GM19468 (cell line): ENCODE data around the gene OCIAD1.
A peak's percentile ranks its signal among the peaks of the same experiment; 100 is the strongest.
"Not testable (repeated sequence)": the region's sequence is repeated elsewhere in the genome, so short reads cannot be mapped to it uniquely, and the experiment has no call there.

Experiments
- ATAC-seq: cut with Tn5 transposase; IDR thresholded peaks from one replicate; pipeline ENCODE4 v1.9.1; 2021; ENCODE audit warnings: mild to moderate bottlenecking, moderate library complexity, moderate number of reproducible peaks; ENCODE audit not compliant: unreplicated experiment; ENCODE audit errors: extremely low read depth

Gene OCIAD1, protein sequence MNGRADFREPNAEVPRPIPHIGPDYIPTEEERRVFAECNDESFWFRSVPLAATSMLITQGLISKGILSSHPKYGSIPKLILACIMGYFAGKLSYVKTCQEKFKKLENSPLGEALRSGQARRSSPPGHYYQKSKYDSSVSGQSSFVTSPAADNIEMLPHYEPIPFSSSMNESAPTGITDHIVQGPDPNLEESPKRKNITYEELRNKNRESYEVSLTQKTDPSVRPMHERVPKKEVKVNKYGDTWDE

GRCh38 chr4:48830706-48831531 is at the start of gene OCIAD1:
TSS of gene OCIAD1 (plus strand) at chr4:48831088. CDS start at chr4:48832625, 1,537 bp downstream.
- ATAC-seq, result peak; percentile 99

GRCh38 chr4:48781968-48782367 is 48.9 kb upstream of the OCIAD1 start:
- ATAC-seq, result no peak

DNA sequence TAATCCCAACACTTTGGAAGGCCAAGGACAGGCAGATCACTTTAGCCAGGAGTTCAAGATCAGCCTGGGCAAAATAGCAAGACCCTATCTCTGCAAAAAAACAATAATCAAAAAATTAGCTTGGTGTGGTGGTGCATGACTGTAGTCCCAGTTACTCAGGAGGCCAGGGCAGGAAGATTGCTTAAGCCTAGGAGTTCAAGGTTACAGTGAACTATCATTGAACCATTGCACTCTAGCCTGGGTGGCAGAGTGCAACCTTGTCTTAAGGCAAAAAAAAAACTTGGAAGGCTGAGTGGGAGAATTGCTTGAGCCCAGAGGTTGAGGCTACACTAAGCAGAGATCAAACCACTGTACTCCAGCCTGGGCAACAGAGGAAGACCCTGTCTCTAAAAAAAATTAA is 45.6 kb upstream of the OCIAD1 start:
- no peak for ATAC-seq

DNA sequence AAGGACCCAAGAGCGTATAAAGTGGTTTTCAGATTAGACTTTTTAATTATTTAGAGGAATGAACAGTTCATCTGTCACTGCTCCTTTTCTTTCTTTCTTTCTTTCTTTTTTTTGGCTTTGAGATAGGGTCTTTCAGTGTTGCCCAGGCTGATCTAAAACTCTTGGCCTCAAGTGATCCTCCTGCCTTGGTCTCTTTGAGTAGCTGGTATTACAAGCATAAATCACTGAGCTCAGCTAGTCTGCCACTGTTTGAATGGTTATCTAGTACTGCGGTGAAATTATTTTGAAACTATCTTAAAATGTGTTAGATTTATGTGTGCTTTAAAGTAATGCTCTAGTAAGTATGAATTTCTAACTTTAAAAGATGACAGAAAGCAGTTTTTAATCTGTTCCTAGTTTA is 44.3 kb upstream of the OCIAD1 start:
- no peak for ATAC-seq

DNA sequence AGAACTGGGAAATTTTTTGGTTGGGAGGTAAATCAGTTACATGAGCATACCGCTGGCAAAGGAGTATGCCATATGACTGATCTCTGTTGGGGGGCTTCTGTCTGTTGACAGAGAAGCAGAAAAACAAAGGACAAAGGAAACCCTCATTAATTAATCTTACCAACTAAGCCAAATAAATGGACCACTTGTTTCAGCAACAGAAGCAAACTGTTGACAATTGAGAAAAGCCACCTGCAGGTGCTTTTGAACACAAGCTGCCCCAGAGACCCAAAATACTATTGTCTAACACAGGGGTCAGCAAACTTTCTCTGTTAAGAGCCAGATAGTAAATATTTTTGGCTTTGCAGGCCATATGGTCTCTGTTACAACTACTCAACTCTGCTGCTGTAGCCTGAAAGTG is 43.8 kb upstream of the OCIAD1 start:
- no peak for ATAC-seq

GRCh38 chr4:48790561-48790960 is 40.3 kb upstream of the OCIAD1 start:
- no peak for ATAC-seq

- ATAC-seq, result no peak
Observed at GRCh38 chr4:48791313-48791712, 39.6 kb upstream of the OCIAD1 start.

DNA sequence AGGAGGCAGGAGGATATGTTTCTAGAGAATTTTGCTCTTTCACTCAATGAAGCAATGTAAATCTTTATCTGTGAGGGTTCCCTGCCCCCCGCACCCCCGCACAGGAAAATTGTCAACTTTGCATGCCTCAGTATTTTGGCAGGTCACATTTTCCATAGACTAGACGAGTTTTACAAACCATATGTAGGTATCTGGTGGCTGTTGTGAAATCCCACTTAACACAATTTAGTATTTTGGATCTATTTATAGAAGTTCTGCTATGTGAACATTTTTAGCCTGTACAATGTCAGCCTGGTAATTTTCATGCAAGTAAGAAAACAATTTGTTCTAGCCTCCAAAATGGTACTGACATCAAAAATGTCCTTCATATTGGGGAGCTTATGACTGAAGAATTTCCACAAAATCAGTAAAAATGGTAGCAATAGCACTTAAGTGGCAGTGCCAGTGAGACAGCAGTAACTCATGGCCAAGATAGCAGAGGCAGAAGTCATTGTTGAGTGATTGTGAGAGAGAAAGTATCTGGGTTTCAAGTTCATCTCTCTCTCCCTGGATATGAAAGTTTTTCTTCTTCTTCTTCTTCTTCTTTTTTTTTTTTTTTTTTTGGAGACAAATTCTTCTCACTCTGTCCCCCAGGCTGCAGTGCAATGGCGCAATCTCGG is 38.4 kb upstream of the OCIAD1 start:
- no peak for ATAC-seq

GRCh38 chr4:48795108-48795507 is 35.8 kb upstream of the OCIAD1 start:
- no peak for ATAC-seq

DNA sequence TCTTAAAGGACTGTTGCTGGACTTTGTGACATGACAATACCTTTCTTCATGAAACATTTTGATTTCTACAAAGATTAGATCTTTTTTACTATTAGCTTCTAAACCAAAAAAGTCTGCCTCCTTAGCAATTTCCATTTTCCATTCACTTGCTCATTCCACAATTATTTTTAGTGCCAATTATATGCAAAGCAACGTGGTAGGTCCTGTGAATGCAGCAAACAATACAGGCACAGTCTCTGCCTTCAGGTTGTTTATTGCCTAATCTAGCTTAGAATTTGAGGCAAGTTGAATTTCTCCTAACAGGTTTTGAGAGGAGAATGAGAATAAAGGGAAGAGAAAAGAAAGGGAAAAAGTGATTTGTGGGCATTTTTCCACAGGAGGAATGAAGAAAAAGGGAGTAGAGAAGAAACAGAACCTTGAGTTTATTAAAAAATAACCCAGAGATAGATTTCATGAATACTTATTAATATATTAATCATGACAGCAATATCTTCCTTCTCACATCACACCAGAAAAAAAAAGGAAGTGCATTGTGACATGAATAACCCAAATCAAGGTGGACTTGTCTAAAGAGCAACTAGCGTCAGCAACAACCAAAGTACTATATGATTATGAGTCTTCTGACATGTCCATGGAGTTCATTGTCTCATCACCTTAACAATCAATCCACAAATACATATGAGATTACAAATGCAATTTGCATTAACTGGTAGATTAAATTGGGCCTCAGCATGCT is 34.5 kb upstream of the OCIAD1 start:
- ATAC-seq, result no peak

GRCh38 chr4:48796927-48797679 is 33.8 kb upstream of the OCIAD1 start:
- ATAC-seq, result no peak

DNA sequence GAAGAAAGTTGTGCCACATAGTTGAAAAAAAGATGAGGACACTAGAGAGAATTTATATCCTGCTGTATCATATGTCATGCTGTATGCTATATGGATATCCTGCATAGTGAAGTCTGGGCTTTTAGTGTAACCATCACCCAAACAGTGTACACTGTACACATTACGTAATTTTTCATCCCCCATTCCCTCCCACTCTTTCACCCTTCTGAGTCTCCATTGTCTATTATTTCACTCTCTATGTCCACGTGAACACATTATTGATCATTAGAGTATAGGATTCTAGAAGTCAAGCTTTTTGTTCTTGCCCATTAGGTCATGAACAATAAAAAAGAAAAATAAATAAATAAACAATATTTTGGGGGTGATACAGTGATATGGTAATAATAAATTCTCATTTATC is 32.8 kb upstream of the OCIAD1 start:
- no peak for ATAC-seq

- no peak for ATAC-seq
Observed at GRCh38 chr4:48799157-48799556, 31.7 kb upstream of the OCIAD1 start.

GRCh38 chr4:48800155-48800554 is 30.7 kb upstream of the OCIAD1 start:
- ATAC-seq, result not testable (repeated sequence)

GRCh38 chr4:48801016-48801715 is 29.7 kb upstream of the OCIAD1 start:
- no peak for ATAC-seq

GRCh38 chr4:48804584-48805301 is 26.1 kb upstream of the OCIAD1 start:
- no peak for ATAC-seq

- no peak for ATAC-seq
Observed at GRCh38 chr4:48812866-48813265, 18.0 kb upstream of the OCIAD1 start.

DNA sequence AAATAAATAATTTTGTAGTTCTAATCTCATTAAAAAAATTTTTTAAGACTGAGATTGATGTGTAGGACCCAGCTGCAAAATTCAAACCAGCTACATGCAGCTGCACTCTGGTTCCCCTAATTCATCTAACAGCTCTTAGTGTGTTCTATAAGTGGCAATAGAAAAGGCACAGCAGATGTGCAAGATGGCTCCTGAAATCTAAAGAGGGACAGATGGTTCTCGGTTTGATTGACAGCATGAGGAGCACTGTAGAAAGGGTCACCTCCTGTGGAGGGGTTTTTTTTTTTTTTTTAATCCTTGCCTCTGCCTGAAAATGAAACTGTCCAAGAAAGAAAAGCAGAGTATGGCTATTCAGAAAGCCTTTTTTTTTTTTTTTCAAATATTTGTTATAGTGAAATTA is 16.9 kb upstream of the OCIAD1 start:
- peak; percentile 64 for ATAC-seq

DNA sequence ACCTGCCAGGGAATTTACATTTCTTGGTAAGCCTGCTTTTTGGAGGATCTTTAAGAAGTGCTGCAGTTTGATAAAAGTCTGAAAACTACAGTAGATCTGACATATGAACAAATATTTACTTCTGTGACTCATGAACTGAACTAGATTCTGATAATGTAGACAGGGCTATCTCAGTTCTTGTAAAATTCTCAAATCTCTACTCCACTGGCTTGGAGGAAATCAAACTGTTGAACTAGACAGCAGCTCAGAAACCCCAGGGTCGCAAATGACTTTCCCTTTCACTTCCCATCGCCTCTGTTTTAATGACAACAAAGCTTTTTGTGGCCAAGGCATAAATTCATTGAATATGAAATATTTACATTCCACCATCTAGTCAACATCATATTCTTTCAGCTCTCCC is 15.4 kb upstream of the OCIAD1 start:
- no peak for ATAC-seq
